HG03354 (cell line): Measurements from ENCODE around the gene PTPRN2.
"Not testable (repeated sequence)": the region's sequence is repeated elsewhere in the genome, so short reads cannot be mapped to it uniquely, and the experiment has no call there.

Source experiments
- ATAC-seq: cut with Tn5 transposase; IDR thresholded peaks from one replicate; pipeline ENCODE4 v1.9.1; 2021; ENCODE audit warnings: mild to moderate bottlenecking; ENCODE audit not compliant: unreplicated experiment, poor library complexity, severe bottlenecking

The PTPRN2 gene

DNA sequence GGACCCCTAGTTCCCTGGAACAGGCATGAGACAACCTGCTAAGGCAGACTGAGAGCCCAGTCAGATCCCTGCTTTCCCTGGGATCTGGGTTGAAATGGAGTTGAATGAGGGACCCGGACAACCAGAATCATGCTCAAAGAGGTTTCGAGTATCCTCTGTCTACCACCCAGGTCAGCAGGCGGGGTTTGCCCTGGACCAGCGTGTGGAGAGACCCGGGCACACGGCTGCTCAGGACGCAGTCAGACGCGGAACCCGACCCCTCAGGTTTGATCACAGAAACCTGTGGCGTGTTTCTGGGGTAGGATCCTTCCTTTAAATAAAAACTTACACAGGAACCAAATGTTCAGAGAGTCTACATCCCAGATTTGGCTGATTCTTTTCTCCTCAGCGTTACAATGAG lies 330.6 kb downstream of the PTPRN2 start:
- no peak for ATAC-seq

DNA sequence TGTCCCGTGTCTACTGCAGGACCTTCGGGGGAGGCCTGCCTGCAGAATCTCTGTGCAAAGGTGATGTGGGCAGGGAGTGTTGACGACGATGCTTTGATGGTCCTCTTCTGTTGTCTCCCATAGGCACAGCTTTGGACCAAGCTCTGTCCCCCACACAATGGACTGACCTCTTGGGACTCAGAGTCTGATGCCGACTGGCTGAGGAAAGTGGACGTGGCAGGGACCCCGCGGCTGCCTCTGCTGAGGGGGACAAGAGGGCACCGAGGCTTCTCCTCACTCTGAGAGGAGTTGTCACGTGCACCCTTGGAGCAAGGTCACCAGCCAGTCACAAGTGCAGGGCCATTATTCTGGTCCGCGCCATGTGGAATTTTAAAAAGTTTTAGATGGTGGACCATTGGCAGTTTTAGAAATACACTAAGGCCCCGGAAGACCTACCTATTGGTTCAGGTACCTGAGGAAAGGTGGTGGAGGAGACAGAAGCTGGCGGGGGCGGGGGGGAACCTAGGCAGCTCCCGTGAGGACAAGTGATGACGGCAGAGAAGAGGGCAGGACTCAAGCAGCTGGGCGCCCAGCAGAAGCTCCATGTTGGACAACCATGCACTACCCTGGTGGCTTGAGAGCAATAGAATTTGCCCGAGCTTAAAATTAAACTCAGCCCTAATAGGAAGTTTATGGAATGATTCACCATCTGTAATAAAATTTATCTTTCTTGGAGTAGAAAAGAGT lies 331.4 kb downstream of the PTPRN2 start:
- no peak for ATAC-seq

DNA sequence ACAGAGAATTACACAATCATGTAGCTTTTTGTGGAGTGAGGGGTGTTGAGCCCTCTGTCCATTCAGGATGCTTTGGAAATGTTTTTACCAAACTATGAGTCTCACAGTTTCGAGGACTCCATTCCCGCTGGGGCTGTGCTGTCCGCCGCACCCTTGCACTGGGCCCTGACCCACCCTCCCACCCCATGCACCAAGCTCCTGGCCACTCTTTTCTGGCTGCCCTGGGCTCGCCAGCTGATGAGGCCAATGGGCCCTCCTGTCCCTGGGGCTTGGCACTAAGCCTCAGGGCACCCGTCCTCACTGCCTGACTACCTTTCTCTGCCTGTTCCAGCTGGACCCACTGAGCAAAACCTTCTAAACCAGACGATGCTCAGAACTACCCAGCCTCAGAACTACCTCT lies 332.1 kb downstream of the PTPRN2 start:
- ATAC-seq = no peak

DNA sequence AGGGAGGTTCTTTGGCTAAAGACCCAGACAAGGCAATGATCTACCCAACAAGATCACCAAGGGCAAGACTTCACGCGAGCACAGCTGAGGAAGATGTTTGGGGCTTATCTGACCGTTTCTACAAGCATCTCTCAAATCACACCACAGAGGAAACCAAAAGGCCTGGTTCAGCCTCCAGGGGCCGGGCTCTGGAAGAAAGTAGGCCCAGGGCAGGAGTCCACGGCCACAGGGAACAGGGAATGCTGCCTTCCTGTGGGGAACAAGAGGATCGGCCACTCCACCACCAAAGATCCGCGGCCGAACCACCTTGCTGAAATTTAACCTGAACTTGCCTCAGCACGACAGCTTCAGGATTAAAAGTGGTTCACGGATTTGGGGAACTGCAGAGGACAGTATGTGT lies 332.5 kb downstream of the PTPRN2 start:
- no peak for ATAC-seq

DNA sequence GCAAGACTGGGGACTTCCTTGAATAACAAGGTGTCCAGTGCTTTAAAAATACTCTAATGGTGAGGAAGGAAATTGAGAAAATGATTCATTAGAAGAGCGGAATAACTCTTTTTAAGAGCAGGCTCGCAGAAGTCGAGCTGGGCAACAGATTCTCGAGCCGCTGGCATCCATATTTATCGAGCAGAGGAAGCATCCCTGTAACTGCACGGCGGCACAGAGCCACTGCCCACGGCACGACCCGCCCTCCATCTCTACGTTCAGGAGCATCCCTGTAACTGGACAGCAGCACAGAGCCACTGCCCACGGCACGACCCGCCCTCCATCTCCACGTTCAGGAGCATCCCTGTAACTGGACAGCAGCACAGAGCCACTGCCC lies 334.0 kb downstream of the PTPRN2 start:
- ATAC-seq = not testable (repeated sequence)

GRCh38 chr7:158252837-158253669 lies 334.6 kb downstream of the PTPRN2 start:
- no peak for ATAC-seq

DNA sequence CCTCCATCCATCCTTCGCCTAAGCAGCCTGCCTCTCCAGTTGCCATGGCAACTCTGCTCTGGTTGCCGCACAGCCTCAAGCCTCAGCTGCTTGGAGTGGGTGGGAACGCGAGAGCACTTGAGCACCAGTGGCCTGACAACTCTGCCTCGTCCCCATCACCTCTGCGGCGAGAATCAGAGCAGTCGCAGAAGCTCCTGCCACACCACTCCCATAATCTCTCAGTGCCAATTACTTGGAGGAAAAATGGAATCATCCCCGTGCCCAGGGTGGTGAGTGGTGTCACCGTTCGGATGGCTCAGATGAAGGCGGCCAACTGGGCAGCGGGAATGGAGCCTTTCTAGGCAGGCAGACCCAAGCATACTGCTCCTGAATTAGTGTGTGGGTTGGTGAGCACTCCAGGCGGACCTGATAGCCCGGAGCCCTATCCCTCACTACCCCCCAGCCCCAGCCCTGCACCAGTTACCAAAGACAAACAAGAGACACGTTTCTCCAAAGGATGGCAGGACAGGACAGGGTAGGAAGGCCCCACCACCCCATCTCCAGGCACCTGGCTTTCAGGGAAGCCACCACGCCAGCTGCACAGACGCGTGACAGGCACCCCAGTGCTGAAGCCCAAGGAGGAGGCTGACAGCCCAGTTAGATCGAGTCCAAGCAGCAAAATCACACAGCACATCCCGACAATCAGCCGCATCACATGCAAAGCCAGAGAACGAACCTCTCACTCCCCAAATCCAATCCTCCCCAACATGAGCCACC lies 335.4 kb downstream of the PTPRN2 start:
- no peak for ATAC-seq

DNA sequence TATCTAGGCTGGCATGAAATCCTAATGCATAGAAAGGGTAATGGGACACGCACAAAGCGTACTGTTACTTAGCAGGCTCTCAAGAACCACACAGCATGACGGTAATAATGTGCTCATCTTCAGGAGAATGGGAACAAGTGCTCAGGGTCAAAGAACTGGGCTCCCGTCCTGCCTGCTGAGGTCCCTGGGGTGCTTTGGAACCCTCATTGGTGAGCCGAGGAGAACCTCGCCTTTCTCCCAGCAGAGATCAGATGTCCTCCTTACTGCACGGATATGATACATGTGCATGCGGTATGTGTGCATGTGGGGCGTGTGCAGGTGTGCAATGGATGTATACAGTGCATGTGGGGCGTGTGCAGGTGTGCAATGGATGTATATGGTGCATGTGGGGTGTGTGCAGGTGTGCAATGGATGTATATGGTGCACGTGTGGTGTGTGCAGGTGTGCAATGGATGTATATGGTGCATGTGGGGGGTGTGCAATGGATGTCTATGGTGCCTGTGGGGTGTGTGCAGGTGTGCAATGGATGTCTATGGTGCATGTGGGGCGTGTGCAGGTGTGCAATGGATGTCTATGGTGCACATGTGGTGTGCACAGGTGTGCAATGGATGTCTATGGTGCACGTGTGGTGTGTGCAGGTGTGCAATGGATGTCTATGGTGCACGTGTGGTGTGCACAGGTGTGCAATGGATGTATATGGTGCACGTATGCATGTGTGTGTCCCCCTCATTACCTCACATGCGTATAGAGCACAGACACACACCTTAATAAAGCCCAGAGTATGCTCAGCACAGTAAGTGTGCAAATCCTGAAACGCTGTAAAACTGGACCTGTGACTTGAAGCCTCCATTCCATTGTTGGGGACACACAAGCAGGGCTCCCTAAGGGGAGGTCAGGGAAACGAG lies 336.3 kb downstream of the PTPRN2 start:
- no peak for ATAC-seq

DNA sequence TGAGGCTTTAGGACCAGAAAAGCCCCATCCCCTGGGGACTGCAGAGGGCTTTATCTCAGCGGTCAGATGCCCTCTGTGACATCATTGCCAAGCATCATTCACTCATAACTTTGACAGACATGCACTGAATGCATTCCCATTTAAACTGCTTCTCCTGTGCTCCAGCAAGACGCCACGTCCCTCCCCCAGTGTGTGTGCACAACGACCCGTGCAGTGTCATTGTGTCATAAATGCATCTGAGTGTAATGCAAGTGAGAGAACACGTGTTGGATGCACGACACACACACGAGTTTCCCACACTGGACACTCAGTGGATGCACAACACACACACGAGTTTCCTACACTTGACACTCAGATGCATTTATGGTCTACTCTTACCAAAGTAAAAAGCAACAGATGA lies 337.9 kb downstream of the PTPRN2 start:
- no peak for ATAC-seq

- no peak for ATAC-seq
Observed at GRCh38 chr7:158248816-158249215, 338.8 kb downstream of the PTPRN2 start.

DNA sequence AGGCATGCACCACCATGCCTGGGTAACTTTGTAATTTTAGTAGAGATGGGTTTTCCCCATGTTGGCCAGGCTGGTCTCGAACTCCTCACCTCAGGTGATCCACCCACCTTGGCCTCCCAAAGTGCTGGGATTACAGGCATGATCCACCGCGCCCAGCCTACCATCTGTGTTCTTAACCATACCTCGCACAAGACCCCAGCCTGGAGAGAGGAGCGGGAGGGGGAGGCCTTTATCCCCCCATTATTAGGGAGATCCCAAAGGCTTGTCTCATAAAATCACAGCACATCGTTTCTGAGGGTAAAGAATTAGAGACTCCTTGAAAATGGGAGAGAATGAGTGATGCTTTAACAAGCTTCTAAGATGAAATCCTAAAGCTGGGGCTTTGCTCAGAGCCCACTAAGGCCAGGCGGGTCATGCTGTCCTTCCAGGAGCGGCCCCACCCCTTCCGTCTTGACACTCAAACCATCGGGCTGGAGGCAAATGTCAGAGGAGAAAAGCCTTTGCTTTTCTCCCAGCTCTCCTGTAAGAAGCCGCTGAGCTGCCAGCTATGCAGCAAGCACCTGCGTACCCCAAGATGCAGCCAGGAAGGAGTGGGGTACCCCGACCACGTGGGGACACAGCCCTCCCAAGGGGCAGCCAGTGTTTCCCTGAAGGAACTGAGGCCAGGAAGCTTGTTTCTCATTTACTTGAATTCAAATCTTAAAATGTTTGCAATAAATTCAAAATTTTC lies 339.7 kb downstream of the PTPRN2 start:
- no peak for ATAC-seq

- no peak for ATAC-seq
Observed at GRCh38 chr7:158246960-158247673, 340.5 kb downstream of the PTPRN2 start.

DNA sequence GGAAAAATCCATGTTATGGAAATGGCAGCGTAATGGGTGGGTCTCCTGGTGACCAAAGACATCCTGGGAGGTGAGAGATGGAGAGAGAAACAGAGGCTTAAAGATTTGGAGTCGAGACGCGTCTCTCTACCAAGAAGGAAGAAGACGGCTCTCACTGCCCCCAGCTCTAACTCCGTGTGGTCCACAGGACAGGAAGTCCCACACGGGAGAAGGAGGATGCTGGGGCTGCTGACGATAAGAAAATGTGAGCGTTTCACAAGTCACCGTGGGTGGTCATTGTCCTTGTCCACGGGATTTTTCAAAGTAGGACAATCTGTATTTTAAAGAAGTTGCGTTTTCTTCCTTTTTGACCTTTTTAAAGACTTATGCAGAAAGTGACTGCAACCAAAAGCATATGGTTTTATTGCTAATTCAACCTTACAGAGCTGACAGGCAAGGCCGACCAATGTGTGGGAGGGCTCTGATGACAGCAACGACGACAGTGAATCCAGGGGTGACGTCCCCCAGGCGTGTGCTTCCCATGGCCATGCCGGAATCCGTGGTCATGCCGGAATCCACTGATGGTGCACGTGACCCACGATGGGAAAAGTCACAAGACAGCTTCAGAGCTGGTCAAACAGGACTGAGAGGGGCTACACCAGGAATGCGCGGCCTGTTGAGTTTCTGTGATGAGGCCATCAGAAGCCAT lies 341.2 kb downstream of the PTPRN2 start:
- no peak for ATAC-seq

GRCh38 chr7:158245724-158246041 lies 341.9 kb downstream of the PTPRN2 start:
- ATAC-seq = no peak

DNA sequence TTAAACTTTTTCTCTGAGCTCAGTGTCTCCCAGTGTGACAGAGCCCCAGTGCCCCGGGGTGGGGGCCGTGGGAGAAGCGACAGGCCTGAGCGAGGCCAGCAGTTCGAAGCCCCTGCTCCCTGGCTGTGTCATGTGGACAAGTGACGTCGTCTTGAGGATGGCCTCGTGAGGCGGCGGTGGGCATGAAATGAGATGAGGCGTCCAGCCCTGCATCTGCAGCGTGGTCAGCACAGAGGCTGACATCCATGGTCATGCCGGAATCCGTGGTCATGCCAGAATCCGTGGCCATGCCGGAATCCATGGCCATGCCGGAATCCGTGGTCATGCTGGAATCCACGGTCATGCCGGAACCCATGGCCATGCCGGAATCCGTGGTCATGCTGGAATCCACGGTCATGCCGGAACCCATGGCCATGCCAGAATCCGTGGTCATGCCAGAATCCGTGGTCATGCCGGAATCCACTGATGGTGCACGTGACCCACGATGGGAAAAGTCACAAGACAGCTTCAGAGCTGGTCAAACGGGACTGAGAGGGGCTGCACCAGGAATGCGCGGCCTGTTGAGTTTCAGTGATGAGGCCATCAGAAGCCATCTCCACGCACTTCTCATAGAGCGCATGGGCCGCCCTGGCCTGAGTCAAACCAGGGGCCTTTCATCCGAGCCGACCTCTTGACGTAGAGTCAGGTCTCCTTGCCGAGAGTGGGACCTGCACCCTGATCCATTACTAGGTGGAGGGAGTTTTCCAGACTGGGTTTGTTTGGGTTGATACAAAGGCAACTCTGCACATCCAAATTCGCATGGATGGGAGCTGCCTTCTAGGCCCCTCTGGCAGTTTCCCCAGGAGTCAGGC lies 342.5 kb downstream of the PTPRN2 start:
- ATAC-seq = no peak

DNA sequence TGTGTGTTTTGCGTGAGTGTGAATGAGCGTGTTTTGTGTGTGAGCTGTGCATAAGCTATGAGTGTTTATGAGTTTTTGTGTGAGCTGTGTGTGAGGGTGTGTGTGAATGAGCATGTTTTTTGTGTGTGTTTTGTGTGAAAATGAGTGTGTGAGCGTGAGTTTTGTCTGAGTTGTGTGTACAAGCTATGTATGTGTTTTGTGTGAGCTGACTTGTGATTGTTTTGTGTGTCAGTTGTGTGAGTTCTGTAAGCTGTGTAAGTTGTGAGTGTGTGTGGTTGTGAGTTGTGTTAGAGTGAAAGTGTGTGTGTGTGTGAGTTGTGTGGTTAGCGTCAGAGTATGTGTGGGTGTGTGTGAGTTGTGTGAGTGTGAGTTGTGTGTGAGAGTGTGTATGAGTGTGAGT lies 343.2 kb downstream of the PTPRN2 start:
- ATAC-seq = no peak

- ATAC-seq = no peak
Observed at GRCh38 chr7:158241919-158242318, 345.7 kb downstream of the PTPRN2 start.
